Measurements from ENCODE around the gene TSEN54. TPM values are rescaled to one million over a fixed set of nuclear protein-coding genes. Genes with fewer than 3 reads are reported as not detected.

The TSEN54 gene
- total RNA-seq, 1 experiment from 2014 or later: 74.5 TPM

DNA sequence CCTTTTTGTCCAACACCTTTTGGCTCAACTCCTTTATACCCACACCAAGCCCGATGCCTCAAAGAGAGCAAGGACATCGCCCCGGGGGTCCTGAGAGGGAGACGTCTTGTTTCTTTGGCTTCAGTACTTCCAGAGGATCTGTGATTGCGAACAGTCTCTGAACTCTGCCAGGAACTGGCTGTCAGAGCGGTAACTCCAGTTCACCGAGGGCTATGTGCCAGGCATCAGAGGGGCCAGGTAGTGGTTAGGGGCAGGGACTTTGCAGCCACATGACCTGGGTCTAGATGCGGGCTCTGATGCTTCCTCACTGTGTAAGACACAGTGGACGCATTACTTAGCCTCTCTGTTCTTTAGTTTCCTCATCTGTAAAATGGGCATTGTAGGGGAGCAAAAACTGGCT, 30.8 kb downstream of the TSEN54 start:
- intact Hi-C loops (cut with micrococcal nuclease; ENCODE audit: unreplicated experiment): no loop called here
- no peak for DNase-seq
- peaks cover 9% of the 10 kb centered on the region for H3K4me1 Mint-ChIP-seq (ENCODE audit: low read depth, unreplicated experiment)
- no peak overlapping the region for H3K4me3 Mint-ChIP-seq (ENCODE audit: unreplicated experiment)
- H3K4me3 ChIP-seq (ENCODE audit: low read depth, low read length): no peak overlapping the region
- POLR2A ChIA-PET: no interaction called here
- TF ChIP-seq CTCF (IDR thresholded peaks at IDR 0.05; ENCODE audit: insufficient read depth in 1 of 2, low read depth in 1 of 2, low read length in 1 of 2, severe bottlenecking in 1 of 2, unreplicated experiment in 1 of 2): no peak
- H3K4me1 ChIP-seq: peaks cover 28% of the 10 kb centered on the region
- CTCF ChIA-PET: interaction anchor here (1.1 kb wide), 1 partner anchor 9 kb away, joined by 3 read pairs; no protein-coding TSS in a partner anchor
- no peaks in the 10 kb centered on the region for H3K27me3 ChIP-seq (replicated peaks; ENCODE audit: control insufficient read depth, insufficient read depth, low read length)
- no peaks in the 10 kb centered on the region for H3K27me3 Mint-ChIP-seq (ENCODE audit: insufficient read depth, unreplicated experiment)
- no peaks in the 10 kb centered on the region for H3K9me3 ChIP-seq
- peaks cover 69% of the 10 kb centered on the region for H3K36me3 Mint-ChIP-seq (ENCODE audit: insufficient read depth, unreplicated experiment)
- no TSS peak for BruUV-seq (replicated peaks)
- H3K27ac Mint-ChIP-seq (ENCODE audit: unreplicated experiment): no peak overlapping the region
- peaks cover 2% of the 10 kb centered on the region; the same call in 1 of the 2 replicates for H3K36me3 ChIP-seq (ENCODE audit: control insufficient read depth, insufficient read depth, low read length)
- H3K9me3 Mint-ChIP-seq (ENCODE audit: unreplicated experiment): no peaks in the 10 kb centered on the region

- Mint-ChIP-seq H3K27ac (ENCODE audit: unreplicated experiment) (peak overlapping the region; percentile 68), H3K4me3 (ENCODE audit: unreplicated experiment) (no peak overlapping the region), H3K36me3 (ENCODE audit: insufficient read depth, unreplicated experiment) (peaks cover 77% of the 10 kb centered on the region), H3K4me1 (ENCODE audit: low read depth, unreplicated experiment) (peaks cover 22% of the 10 kb centered on the region), H3K9me3 (ENCODE audit: unreplicated experiment) (no peaks in the 10 kb centered on the region), H3K27me3 (ENCODE audit: insufficient read depth, unreplicated experiment) (no peaks in the 10 kb centered on the region)
- H3K27me3 ChIP-seq (replicated peaks; ENCODE audit: control insufficient read depth, insufficient read depth, low read length): no peaks in the 10 kb centered on the region
- no peak overlapping the region for H3K4me3 ChIP-seq (ENCODE audit: low read depth, low read length)
- H3K9me3 ChIP-seq: no peaks in the 10 kb centered on the region
- no peak for TF ChIP-seq CTCF (IDR thresholded peaks at IDR 0.05; ENCODE audit: insufficient read depth in 1 of 2, low read depth in 1 of 2, low read length in 1 of 2, severe bottlenecking in 1 of 2, unreplicated experiment in 1 of 2)
- ChIA-PET CTCF (no interaction called here), POLR2A (no interaction called here)
- DNase-seq: no peak
- peaks cover 2% of the 10 kb centered on the region; the same call in 1 of the 2 replicates for H3K36me3 ChIP-seq (ENCODE audit: control insufficient read depth, insufficient read depth, low read length)
- BruUV-seq (replicated peaks): no TSS peak
- peaks cover 46% of the 10 kb centered on the region for H3K4me1 ChIP-seq
- intact Hi-C loops (cut with micrococcal nuclease; ENCODE audit: unreplicated experiment): no loop called here
These were observed 32.5 kb downstream of the TSEN54 start for GRCh38 chr17:75548813-75549212.

DNA sequence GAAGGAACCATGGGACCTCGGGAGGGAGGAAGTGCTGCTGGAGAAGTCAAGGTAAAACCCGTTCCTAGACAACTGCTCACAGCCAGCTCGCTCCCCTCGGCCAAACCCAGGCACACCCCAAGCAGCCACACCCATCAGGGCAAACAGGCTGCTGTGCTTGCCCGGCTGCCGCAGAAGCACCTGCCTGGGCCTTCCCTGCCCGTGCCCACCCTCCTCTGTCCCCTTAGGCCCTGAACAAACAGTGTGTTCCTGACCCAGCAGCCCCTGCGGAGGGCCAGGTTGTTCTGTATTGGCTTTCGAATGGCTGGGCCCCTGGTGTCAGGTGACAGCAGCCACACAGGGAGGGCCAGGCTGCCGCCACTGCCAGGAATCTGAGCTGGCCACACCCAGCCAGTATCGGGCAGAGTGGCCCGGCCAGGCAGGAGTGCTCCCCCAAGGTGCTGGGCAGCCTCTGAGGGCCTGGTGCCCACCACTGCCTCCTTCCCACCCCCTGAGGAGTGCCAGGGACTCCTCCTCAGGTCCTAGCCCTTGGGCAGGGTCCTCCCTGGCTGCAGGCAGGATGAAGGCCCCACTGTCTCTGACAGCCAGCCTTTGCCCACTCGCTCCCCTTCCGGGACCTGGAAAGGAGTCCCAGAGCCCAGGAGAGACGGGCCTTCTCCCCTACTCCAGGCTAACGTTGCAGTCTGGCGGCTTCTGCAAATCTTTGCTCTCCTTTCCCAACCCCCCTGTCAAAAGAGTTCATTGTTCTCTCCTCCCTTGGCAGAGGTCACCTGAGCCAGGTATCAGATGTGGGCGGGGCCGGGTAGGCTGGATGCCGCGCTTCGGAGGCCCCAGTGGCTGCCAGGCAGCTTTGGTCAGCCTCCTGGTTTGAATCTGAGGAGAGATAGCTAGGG, 33.2 kb downstream of the TSEN54 start:
- H3K27ac Mint-ChIP-seq (ENCODE audit: unreplicated experiment): peak overlapping the region; percentile 68

More for the DNA sequence above, 33.2 kb downstream of the TSEN54 start:
- Histone ChIP-seq H3K4me1 (peaks cover 48% of the 10 kb centered on the region), H3K36me3 (ENCODE audit: control insufficient read depth, insufficient read depth, low read length) (peaks cover 2% of the 10 kb centered on the region; the same call in 1 of the 2 replicates), H3K9me3 (no peaks in the 10 kb centered on the region), H3K4me3 (ENCODE audit: low read depth, low read length) (no peak overlapping the region), H3K27me3 (replicated peaks; ENCODE audit: control insufficient read depth, insufficient read depth, low read length) (no peaks in the 10 kb centered on the region)
- POLR2A ChIA-PET: no interaction called here
- intact Hi-C loops (cut with micrococcal nuclease; ENCODE audit: unreplicated experiment): loop anchor here (5.0 kb wide), 1 partner anchor 32 kb away; the partner anchor contains the start of genes CASKIN2 and TSEN54
- no TSS peak for BruUV-seq (replicated peaks)
- H3K36me3 Mint-ChIP-seq (ENCODE audit: insufficient read depth, unreplicated experiment): peaks cover 74% of the 10 kb centered on the region
- H3K4me1 Mint-ChIP-seq (ENCODE audit: low read depth, unreplicated experiment): peaks cover 22% of the 10 kb centered on the region
- H3K9me3 Mint-ChIP-seq (ENCODE audit: unreplicated experiment): no peaks in the 10 kb centered on the region
- no peak for TF ChIP-seq CTCF (IDR thresholded peaks at IDR 0.05; ENCODE audit: insufficient read depth in 1 of 2, low read depth in 1 of 2, low read length in 1 of 2, severe bottlenecking in 1 of 2, unreplicated experiment in 1 of 2)
- no peak overlapping the region for H3K4me3 Mint-ChIP-seq (ENCODE audit: unreplicated experiment)
- CTCF ChIA-PET: interaction anchor here (0.7 kb wide), 1 partner anchor 37 kb away, joined by 10 read pairs; no protein-coding TSS in a partner anchor
- peak; percentile 69 to 78 for DNase-seq
- H3K27me3 Mint-ChIP-seq (ENCODE audit: insufficient read depth, unreplicated experiment): no peaks in the 10 kb centered on the region

Measured in Caco-2 (cell line).